ENCODE data around the gene PRRT2. TPM values are rescaled to one million over a fixed set of nuclear protein-coding genes. Genes with fewer than 3 reads are reported as not detected.

Gene PRRT2
- total RNA-seq, 2 donors from 2014 or later: 8.2 to 15.7 TPM

DNA sequence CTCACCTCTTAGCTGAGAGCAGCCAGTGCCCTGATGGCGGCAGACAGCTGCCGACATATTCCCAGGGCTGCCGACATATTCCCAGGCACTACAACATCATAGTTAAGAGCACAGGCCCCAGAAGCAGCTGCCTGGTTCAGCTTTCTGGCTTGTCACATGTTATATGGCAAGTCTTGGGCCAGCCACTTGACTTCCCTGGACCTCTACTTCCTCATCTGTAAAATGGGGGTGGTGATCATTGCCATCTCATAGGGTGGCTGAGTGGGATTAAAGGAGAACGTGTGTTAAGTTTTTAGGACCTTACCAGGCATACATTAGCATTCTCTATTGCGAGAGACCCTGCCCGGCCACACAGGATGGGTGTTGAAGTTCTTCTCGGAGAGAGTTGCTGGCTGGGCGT, 31.9 kb downstream of the PRRT2 start:
- Histone ChIP-seq H3K27me3 (ENCODE audit: control insufficient read depth, insufficient read depth, low read length, poor library complexity, severe bottlenecking) (no peaks in the 10 kb centered on the region), H3K4me3 (ENCODE audit: low read length) (no peak overlapping the region), H3K4me1 (ENCODE audit: control insufficient read depth, insufficient read depth, low read length) (no peaks in the 10 kb centered on the region), H3K36me3 (ENCODE audit: control insufficient read depth, insufficient read depth, low read length) (no peaks in the 10 kb centered on the region), H3K27ac (ENCODE audit: low read depth, low read length) (no peak overlapping the region), H3K9me3 (ENCODE audit: control insufficient read depth, low read length) (no peaks in the 10 kb centered on the region), H3K9ac (ENCODE audit: extremely low read depth, low read length, poor library complexity, severe bottlenecking) (no peak overlapping the region)
- H3K4me1 Mint-ChIP-seq: peaks cover 2% of the 10 kb centered on the region
- TF ChIP-seq, protein P1, sequence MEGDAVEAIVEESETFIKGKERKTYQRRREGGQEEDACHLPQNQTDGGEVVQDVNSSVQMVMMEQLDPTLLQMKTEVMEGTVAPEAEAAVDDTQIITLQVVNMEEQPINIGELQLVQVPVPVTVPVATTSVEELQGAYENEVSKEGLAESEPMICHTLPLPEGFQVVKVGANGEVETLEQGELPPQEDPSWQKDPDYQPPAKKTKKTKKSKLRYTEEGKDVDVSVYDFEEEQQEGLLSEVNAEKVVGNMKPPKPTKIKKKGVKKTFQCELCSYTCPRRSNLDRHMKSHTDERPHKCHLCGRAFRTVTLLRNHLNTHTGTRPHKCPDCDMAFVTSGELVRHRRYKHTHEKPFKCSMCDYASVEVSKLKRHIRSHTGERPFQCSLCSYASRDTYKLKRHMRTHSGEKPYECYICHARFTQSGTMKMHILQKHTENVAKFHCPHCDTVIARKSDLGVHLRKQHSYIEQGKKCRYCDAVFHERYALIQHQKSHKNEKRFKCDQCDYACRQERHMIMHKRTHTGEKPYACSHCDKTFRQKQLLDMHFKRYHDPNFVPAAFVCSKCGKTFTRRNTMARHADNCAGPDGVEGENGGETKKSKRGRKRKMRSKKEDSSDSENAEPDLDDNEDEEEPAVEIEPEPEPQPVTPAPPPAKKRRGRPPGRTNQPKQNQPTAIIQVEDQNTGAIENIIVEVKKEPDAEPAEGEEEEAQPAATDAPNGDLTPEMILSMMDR (conservative IDR thresholded peaks at IDR 0.05): no peak
- WGBS, 2 experiments (ENCODE audit: insufficient coverage in 1 of 2, insufficient read length in 1 of 2): 92% methylated on average over 5 to 8 of the region's 8 CpGs
- H3K9me3 Mint-ChIP-seq: no peaks in the 10 kb centered on the region
- H3K4me3 Mint-ChIP-seq: no peak overlapping the region
- H3K36me3 Mint-ChIP-seq (ENCODE audit: low read depth): no peaks in the 10 kb centered on the region
- no peaks in the 10 kb centered on the region for H3K27me3 Mint-ChIP-seq (ENCODE audit: insufficient read depth)
- DNase-seq: no peak
- no peak overlapping the region for H3K27ac Mint-ChIP-seq

DNA sequence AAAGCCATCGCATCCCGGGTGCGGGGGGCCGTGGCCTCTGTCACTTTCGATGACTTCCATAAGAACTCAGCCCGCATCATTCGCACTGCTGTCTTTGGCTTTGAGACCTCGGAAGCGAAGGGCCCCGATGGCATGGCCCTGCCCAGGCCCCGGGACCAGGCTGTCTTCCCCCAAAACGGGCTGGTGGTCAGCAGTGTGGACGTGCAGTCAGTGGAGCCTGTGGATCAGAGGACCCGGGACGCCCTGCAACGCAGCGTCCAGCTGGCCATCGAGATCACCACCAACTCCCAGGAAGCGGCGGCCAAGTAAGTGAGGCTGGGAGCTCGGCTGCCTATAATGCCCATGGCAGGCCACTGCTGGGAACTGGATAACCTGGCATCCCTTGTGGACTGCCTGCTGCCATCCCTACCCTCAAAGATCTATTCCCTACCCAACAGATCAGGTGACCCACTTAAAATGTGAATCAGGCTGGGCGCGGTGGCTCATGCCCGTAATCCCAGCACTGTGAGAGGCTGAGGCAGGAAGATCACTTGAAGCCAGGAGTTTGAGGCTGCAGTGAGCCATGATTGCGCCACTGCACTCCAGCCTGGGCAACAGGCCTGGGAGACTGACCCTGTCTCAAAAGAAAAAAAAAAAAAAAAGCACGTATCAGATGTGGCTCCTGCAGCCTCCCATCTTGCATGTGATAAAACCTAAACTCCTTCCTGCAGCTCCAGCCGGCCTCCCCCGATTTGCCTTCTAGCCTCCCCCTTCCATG, 32.8 kb downstream of the PRRT2 start:
- no peaks in the 10 kb centered on the region for H3K27me3 ChIP-seq (ENCODE audit: control insufficient read depth, insufficient read depth, low read length, poor library complexity, severe bottlenecking)
- peaks cover 4% of the 10 kb centered on the region for H3K4me1 ChIP-seq (ENCODE audit: control insufficient read depth, insufficient read depth, low read length)
- Mint-ChIP-seq H3K27me3 (ENCODE audit: insufficient read depth) (no peaks in the 10 kb centered on the region), H3K36me3 (ENCODE audit: low read depth) (no peaks in the 10 kb centered on the region), H3K4me3 (no peak overlapping the region), H3K27ac (no peak overlapping the region), H3K9me3 (no peaks in the 10 kb centered on the region), H3K4me1 (peaks cover 7% of the 10 kb centered on the region)
- TF ChIP-seq, protein P1 (conservative IDR thresholded peaks at IDR 0.05): no peak
- H3K9ac ChIP-seq (ENCODE audit: extremely low read depth, low read length, poor library complexity, severe bottlenecking): no peak overlapping the region
- 92 to 95% methylated on average over 17 to 28 of the region's 28 CpGs for WGBS, 2 experiments (ENCODE audit: insufficient coverage in 1 of 2, insufficient read length in 1 of 2)
- no peaks in the 10 kb centered on the region for H3K36me3 ChIP-seq (ENCODE audit: control insufficient read depth, insufficient read depth, low read length)
- no peak overlapping the region for H3K4me3 ChIP-seq (ENCODE audit: low read length)
- no peak for DNase-seq
- H3K9me3 ChIP-seq (ENCODE audit: control insufficient read depth, low read length): no peaks in the 10 kb centered on the region
- no peak overlapping the region for H3K27ac ChIP-seq (ENCODE audit: low read depth, low read length)

DNA sequence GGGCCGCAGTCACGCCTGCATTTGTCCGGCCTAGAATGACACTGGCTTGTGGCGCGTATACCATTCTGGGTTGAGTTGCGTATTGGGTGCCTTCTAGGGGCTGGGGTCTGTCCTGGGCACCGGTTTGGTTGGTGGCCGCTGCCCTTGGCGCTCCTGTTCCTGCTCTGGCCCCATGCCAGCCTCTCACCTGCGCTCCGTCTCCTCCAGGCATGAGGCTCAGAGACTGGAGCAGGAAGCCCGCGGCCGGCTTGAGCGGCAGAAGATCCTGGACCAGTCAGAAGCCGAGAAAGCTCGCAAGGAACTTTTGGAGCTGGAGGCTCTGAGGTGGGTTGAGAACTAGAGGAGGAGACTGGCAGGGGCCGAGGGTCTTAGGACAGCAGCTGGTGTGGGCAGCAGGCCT, 33.7 kb downstream of the PRRT2 start:
- H3K4me3 Mint-ChIP-seq: no peak overlapping the region

More for the DNA sequence above, 33.7 kb downstream of the PRRT2 start:
- Mint-ChIP-seq H3K27me3 (ENCODE audit: insufficient read depth) (no peaks in the 10 kb centered on the region), H3K4me1 (peaks cover 7% of the 10 kb centered on the region), H3K9me3 (no peaks in the 10 kb centered on the region), H3K27ac (no peak overlapping the region), H3K36me3 (ENCODE audit: low read depth) (no peaks in the 10 kb centered on the region)
- WGBS, 2 experiments (ENCODE audit: insufficient coverage in 1 of 2, insufficient read length in 1 of 2): 93 to 98% methylated on average over 17 to 18 of the region's 18 CpGs
- peaks cover 4% of the 10 kb centered on the region for H3K4me1 ChIP-seq (ENCODE audit: control insufficient read depth, insufficient read depth, low read length)
- H3K27ac ChIP-seq (ENCODE audit: low read depth, low read length): no peak overlapping the region
- no peaks in the 10 kb centered on the region for H3K9me3 ChIP-seq (ENCODE audit: control insufficient read depth, low read length)
- no peaks in the 10 kb centered on the region for H3K36me3 ChIP-seq (ENCODE audit: control insufficient read depth, insufficient read depth, low read length)
- no peak for DNase-seq
- no peak overlapping the region for H3K9ac ChIP-seq (ENCODE audit: extremely low read depth, low read length, poor library complexity, severe bottlenecking)
- no peaks in the 10 kb centered on the region for H3K27me3 ChIP-seq (ENCODE audit: control insufficient read depth, insufficient read depth, low read length, poor library complexity, severe bottlenecking)
- TF ChIP-seq, protein P1 (conservative IDR thresholded peaks at IDR 0.05): no peak
- H3K4me3 ChIP-seq (ENCODE audit: low read length): no peak overlapping the region

Measured in endodermal cell (in vitro differentiated cells).